Measurements from ENCODE around the gene RCVRN.

RCVRN gene

GRCh38 chr17:9904277-9905077 lies 594 bp downstream of the RCVRN start:
- Histone ChIP-seq H3K27me3 (ENCODE audit: control insufficient read depth, insufficient read depth, low read length) (no peaks in the 10 kb centered on the region), H3K27ac (ENCODE audit: low read depth, low read length) (no peak overlapping the region), H3K9ac (ENCODE audit: low read length) (no peak overlapping the region), H3K4me3 (ENCODE audit: low read length) (no peak overlapping the region), H3K36me3 (ENCODE audit: control insufficient read depth, insufficient read depth, low read length) (no peaks in the 10 kb centered on the region), H3K4me1 (ENCODE audit: control insufficient read depth, insufficient read depth, low read length) (no peaks in the 10 kb centered on the region)

GRCh38 chr17:9902120-9902519 lies 3.0 kb downstream of the RCVRN start:
- H3K27ac ChIP-seq (ENCODE audit: low read depth, low read length), result no peak overlapping the region
- H3K4me3 ChIP-seq (ENCODE audit: low read length), result no peak overlapping the region

GRCh38 chr17:9900784-9901183 lies 4.3 kb downstream of the RCVRN start:
- Histone ChIP-seq H3K27me3 (ENCODE audit: control insufficient read depth, insufficient read depth, low read length) (no peaks in the 10 kb centered on the region), H3K4me3 (ENCODE audit: low read length) (no peak overlapping the region), H3K36me3 (ENCODE audit: control insufficient read depth, insufficient read depth, low read length) (no peaks in the 10 kb centered on the region), H3K9ac (ENCODE audit: low read length) (no peak overlapping the region), H3K4me1 (ENCODE audit: control insufficient read depth, insufficient read depth, low read length) (no peaks in the 10 kb centered on the region), H3K27ac (ENCODE audit: low read depth, low read length) (peak overlapping the region; percentile 43)

More at GRCh38 chr17:9902120-9902519, 3.0 kb downstream of the RCVRN start:
- H3K27me3 ChIP-seq (ENCODE audit: control insufficient read depth, insufficient read depth, low read length), result no peaks in the 10 kb centered on the region
- no peak overlapping the region for H3K9ac ChIP-seq (ENCODE audit: low read length)
- no peaks in the 10 kb centered on the region for H3K36me3 ChIP-seq (ENCODE audit: control insufficient read depth, insufficient read depth, low read length)
- H3K4me1 ChIP-seq (ENCODE audit: control insufficient read depth, insufficient read depth, low read length), result no peaks in the 10 kb centered on the region

- H3K36me3 ChIP-seq (ENCODE audit: control insufficient read depth, insufficient read depth, low read length), result no peaks in the 10 kb centered on the region
- H3K4me1 ChIP-seq (ENCODE audit: control insufficient read depth, insufficient read depth, low read length), result no peaks in the 10 kb centered on the region
- no peak overlapping the region for H3K4me3 ChIP-seq (ENCODE audit: low read length)
- no peak overlapping the region for H3K9ac ChIP-seq (ENCODE audit: low read length)
- H3K27ac ChIP-seq (ENCODE audit: low read depth, low read length), result peak overlapping the region; percentile 22
- no peaks in the 10 kb centered on the region for H3K27me3 ChIP-seq (ENCODE audit: control insufficient read depth, insufficient read depth, low read length)
Measured at GRCh38 chr17:9900044-9900594, 5.0 kb downstream of the RCVRN start.

- Histone ChIP-seq H3K27ac (ENCODE audit: low read depth, low read length) (no peak overlapping the region), H3K9ac (ENCODE audit: low read length) (no peak overlapping the region)
Measured at GRCh38 chr17:9899280-9900043, 5.6 kb downstream of the RCVRN start.

GRCh38 chr17:9898812-9899211 lies 6.3 kb downstream of the RCVRN start:
- H3K27ac ChIP-seq (ENCODE audit: low read depth, low read length), result no peak overlapping the region
- H3K36me3 ChIP-seq (ENCODE audit: control insufficient read depth, insufficient read depth, low read length), result no peaks in the 10 kb centered on the region
- no peak overlapping the region for H3K9ac ChIP-seq (ENCODE audit: low read length)
- no peak overlapping the region for H3K4me3 ChIP-seq (ENCODE audit: low read length)
- no peaks in the 10 kb centered on the region for H3K27me3 ChIP-seq (ENCODE audit: control insufficient read depth, insufficient read depth, low read length)
- no peaks in the 10 kb centered on the region for H3K4me1 ChIP-seq (ENCODE audit: control insufficient read depth, insufficient read depth, low read length)

More at GRCh38 chr17:9899280-9900043, 5.6 kb downstream of the RCVRN start:
- Histone ChIP-seq H3K4me3 (ENCODE audit: low read length) (no peak overlapping the region), H3K36me3 (ENCODE audit: control insufficient read depth, insufficient read depth, low read length) (no peaks in the 10 kb centered on the region), H3K4me1 (ENCODE audit: control insufficient read depth, insufficient read depth, low read length) (no peaks in the 10 kb centered on the region), H3K27me3 (ENCODE audit: control insufficient read depth, insufficient read depth, low read length) (no peaks in the 10 kb centered on the region)

- H3K9ac ChIP-seq (ENCODE audit: low read length), result no peak overlapping the region
- H3K4me3 ChIP-seq (ENCODE audit: low read length), result no peak overlapping the region
- no peaks in the 10 kb centered on the region for H3K36me3 ChIP-seq (ENCODE audit: control insufficient read depth, insufficient read depth, low read length)
- H3K4me1 ChIP-seq (ENCODE audit: control insufficient read depth, insufficient read depth, low read length), result no peaks in the 10 kb centered on the region
- no peak overlapping the region for H3K27ac ChIP-seq (ENCODE audit: low read depth, low read length)
- H3K27me3 ChIP-seq (ENCODE audit: control insufficient read depth, insufficient read depth, low read length), result no peaks in the 10 kb centered on the region
Measured at GRCh38 chr17:9897372-9897968, 7.6 kb downstream of the RCVRN start.

- Histone ChIP-seq H3K9ac (ENCODE audit: low read length) (no peak overlapping the region), H3K4me3 (ENCODE audit: low read length) (no peak overlapping the region), H3K27me3 (ENCODE audit: control insufficient read depth, insufficient read depth, low read length) (no peaks in the 10 kb centered on the region), H3K36me3 (ENCODE audit: control insufficient read depth, insufficient read depth, low read length) (no peaks in the 10 kb centered on the region), H3K4me1 (ENCODE audit: control insufficient read depth, insufficient read depth, low read length) (no peaks in the 10 kb centered on the region), H3K27ac (ENCODE audit: low read depth, low read length) (no peak overlapping the region)
Measured at GRCh38 chr17:9895923-9896322, 9.1 kb downstream of the RCVRN start.

- H3K4me3 ChIP-seq (ENCODE audit: low read length), result no peak overlapping the region
- no peak overlapping the region for H3K27ac ChIP-seq (ENCODE audit: low read depth, low read length)
- no peak overlapping the region for H3K9ac ChIP-seq (ENCODE audit: low read length)
- H3K4me1 ChIP-seq (ENCODE audit: control insufficient read depth, insufficient read depth, low read length), result no peaks in the 10 kb centered on the region
- H3K36me3 ChIP-seq (ENCODE audit: control insufficient read depth, insufficient read depth, low read length), result no peaks in the 10 kb centered on the region
- no peaks in the 10 kb centered on the region for H3K27me3 ChIP-seq (ENCODE audit: control insufficient read depth, insufficient read depth, low read length)
Measured at GRCh38 chr17:9894231-9894630, 10.8 kb downstream of the RCVRN start.

GRCh38 chr17:9893411-9894012 lies 11.6 kb downstream of the RCVRN start:
- Histone ChIP-seq H3K4me1 (ENCODE audit: control insufficient read depth, insufficient read depth, low read length) (no peaks in the 10 kb centered on the region), H3K4me3 (ENCODE audit: low read length) (no peak overlapping the region), H3K36me3 (ENCODE audit: control insufficient read depth, insufficient read depth, low read length) (no peaks in the 10 kb centered on the region), H3K27me3 (ENCODE audit: control insufficient read depth, insufficient read depth, low read length) (no peaks in the 10 kb centered on the region), H3K27ac (ENCODE audit: low read depth, low read length) (no peak overlapping the region), H3K9ac (ENCODE audit: low read length) (no peak overlapping the region)

- H3K27ac ChIP-seq (ENCODE audit: low read depth, low read length), result no peak overlapping the region
- no peak overlapping the region for H3K4me3 ChIP-seq (ENCODE audit: low read length)
Measured at GRCh38 chr17:9890124-9890523, 14.9 kb downstream of the RCVRN start.

GRCh38 chr17:9887508-9887907 lies 17.6 kb downstream of the RCVRN start:
- no peaks in the 10 kb centered on the region for H3K36me3 ChIP-seq (ENCODE audit: control insufficient read depth, insufficient read depth, low read length)
- H3K4me3 ChIP-seq (ENCODE audit: low read length), result no peak overlapping the region
- H3K9ac ChIP-seq (ENCODE audit: low read length), result no peak overlapping the region
- H3K27ac ChIP-seq (ENCODE audit: low read depth, low read length), result no peak overlapping the region
- no peaks in the 10 kb centered on the region for H3K4me1 ChIP-seq (ENCODE audit: control insufficient read depth, insufficient read depth, low read length)
- H3K27me3 ChIP-seq (ENCODE audit: control insufficient read depth, insufficient read depth, low read length), result no peaks in the 10 kb centered on the region

More at GRCh38 chr17:9890124-9890523, 14.9 kb downstream of the RCVRN start:
- no peak overlapping the region for H3K9ac ChIP-seq (ENCODE audit: low read length)
- no peaks in the 10 kb centered on the region for H3K36me3 ChIP-seq (ENCODE audit: control insufficient read depth, insufficient read depth, low read length)
- H3K27me3 ChIP-seq (ENCODE audit: control insufficient read depth, insufficient read depth, low read length), result no peaks in the 10 kb centered on the region
- H3K4me1 ChIP-seq (ENCODE audit: control insufficient read depth, insufficient read depth, low read length), result no peaks in the 10 kb centered on the region

Data from rectal smooth muscle tissue (tissue), 1 donor.